HTERT RPE-1 (cell line): ENCODE results near the gene CEP89.
"Not testable (repeated sequence)": the region's sequence is repeated elsewhere in the genome, so short reads cannot be mapped to it uniquely, and the experiment has no call there.

Experiments used
- in situ Hi-C: fragments of 300-500 bp; cut with MboI; formaldehyde crosslinking; loops from 4 replicates; pipeline ENCODE4 v1.14.3; 2020; ENCODE audit warnings: low sequenced_read_pairs

CEP89 gene

GRCh38 chr19:32848035-32848434 is 123.7 kb downstream of the CEP89 start:
- in situ Hi-C loops, result not testable (repeated sequence)

GRCh38 chr19:32843716-32844245 is 128.0 kb downstream of the CEP89 start:
- in situ Hi-C loops, result no loop called here

- in situ Hi-C loops, result no loop called here
Observed at GRCh38 chr19:32842061-32842460, 129.7 kb downstream of the CEP89 start.

GRCh38 chr19:32837531-32837930 is 134.2 kb downstream of the CEP89 start:
- in situ Hi-C loops, result no loop called here

GRCh38 chr19:32833388-32833787 is 138.4 kb downstream of the CEP89 start:
- in situ Hi-C loops, result not testable (repeated sequence)

- in situ Hi-C loops, result not testable (repeated sequence)
Observed at GRCh38 chr19:32832825-32833224, 138.9 kb downstream of the CEP89 start.

- in situ Hi-C loops, result not testable (repeated sequence)
Observed at GRCh38 chr19:32832094-32832493, 139.7 kb downstream of the CEP89 start.

GRCh38 chr19:32831611-32832010 is 140.1 kb downstream of the CEP89 start:
- in situ Hi-C loops, result no loop called here

GRCh38 chr19:32830231-32831014 is 141.3 kb downstream of the CEP89 start:
- in situ Hi-C loops, result no loop called here

GRCh38 chr19:32829345-32829896 is 142.3 kb downstream of the CEP89 start:
- in situ Hi-C loops, result no loop called here

GRCh38 chr19:32828643-32829344 is 143.0 kb downstream of the CEP89 start:
- in situ Hi-C loops, result no loop called here

GRCh38 chr19:32828139-32828538 is 143.6 kb downstream of the CEP89 start:
- in situ Hi-C loops, result no loop called here
